GM18870 (cell line): ENCODE measurements around the gene PRUNE1.

Experiments used
- ATAC-seq: cut with Tn5 transposase; IDR thresholded peaks from one replicate; pipeline ENCODE4 v1.9.1; 2021; ENCODE audit warnings: moderate library complexity; ENCODE audit not compliant: unreplicated experiment

Gene PRUNE1

DNA sequence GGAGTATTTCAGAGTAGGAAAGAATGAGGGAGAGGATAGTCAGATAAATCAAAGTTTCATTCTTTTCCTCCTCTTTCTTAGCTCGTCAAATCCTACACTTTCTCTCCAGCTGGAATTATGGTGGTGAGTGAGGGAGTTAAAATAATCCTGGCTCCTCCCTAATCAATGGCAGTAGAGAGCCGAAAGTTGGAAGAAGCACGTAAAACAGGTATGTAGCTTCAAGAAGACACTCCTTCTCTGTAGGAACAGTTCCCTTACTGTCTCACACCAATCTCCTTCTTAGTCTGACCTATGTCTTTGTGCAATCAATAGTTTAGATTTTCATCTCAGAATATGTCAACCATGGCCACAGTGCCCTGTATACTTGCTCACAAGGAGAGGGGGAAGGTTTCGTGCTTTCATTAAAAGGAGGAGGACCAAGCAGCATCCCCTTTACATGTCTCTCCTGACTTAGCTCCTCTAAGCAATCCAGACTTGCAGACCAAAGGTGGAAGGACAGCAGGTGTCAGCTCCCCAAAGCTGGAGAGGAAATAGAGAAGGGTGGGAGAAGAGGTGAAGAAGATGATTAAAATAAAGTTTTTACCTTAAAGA is 2.4 kb upstream of the PRUNE1 start:
- no peak for ATAC-seq

DNA sequence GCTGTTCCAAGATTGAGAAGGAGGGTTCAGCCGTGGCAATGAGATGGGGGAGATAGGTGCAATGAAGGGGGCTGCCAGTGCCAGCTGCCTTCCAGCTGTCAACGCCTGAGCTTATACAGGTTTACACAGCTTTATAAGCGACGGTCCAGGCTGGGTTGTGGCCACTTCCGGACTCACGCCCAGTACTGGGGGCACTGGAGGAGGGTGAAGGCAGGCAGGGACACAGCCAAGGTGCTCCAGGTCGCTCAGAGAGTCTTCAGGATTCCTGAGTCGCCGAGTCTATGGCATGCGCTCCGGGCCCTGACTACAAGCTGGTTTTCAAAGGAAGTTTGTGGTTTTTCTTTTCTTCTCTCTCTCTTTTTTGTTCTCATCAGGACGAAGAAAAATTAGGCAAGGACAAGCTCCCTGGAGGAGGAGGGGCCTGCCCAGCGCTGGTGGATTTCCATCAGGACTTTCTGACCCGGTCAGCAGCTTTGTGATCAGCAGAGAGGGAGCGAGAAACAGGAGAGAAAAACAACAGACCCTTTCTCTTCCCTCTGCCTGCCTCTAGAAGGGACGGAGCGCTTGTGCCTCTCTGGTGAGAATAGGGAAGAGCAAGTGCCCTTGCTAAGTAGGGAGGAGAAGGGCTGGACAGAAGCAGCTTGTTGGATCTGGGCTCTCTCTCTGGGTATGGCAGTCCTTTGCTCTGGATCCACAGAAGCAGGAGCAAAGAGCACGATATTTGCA is 1.8 kb upstream of the PRUNE1 start, which contains the start of gene MINDY1:
TSS of gene MINDY1 (minus strand) at position 576 of the 726 bp plus-strand sequence. CDS start 4,285 bp downstream, outside the sequence.
- ATAC-seq, result no peak

DNA sequence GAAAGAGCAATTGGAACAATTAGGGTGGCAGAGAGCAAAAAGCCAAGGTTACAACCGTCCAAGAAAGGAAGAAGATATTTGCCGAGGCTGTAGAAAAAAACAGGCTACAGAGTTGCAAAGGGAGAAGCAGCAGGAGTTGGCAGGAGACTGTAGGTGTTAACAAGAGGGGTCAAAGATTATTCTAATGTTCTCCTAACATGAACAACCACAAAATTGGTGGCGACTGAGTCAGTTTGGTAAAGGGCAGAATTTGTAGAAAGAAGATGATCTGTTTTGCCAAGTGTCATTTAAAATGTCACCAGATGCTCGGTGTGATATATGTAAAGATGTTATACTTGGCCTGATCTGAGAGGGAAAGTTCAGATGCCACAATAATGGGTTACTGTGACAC is 401 bp upstream of the PRUNE1 start:
- ATAC-seq, result no peak

DNA sequence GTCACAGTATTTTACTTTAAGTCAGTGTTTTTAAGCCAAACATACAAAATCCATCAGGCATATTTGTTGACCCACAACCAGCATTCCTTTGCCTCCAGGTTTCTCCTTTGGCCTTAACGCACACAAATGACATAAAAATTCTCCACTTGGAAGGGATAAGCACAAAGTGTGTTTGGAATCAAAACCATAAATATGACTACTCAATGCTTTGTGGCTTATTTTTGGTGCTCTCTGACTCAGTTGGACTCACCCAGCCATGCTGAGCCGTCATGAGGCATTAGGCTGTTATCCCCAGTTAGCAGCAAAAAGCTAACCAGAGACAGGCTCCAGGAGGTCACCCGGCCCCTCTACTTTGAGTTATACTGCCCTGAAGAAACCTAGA is 948 bp downstream of the PRUNE1 start:
- no peak for ATAC-seq

DNA sequence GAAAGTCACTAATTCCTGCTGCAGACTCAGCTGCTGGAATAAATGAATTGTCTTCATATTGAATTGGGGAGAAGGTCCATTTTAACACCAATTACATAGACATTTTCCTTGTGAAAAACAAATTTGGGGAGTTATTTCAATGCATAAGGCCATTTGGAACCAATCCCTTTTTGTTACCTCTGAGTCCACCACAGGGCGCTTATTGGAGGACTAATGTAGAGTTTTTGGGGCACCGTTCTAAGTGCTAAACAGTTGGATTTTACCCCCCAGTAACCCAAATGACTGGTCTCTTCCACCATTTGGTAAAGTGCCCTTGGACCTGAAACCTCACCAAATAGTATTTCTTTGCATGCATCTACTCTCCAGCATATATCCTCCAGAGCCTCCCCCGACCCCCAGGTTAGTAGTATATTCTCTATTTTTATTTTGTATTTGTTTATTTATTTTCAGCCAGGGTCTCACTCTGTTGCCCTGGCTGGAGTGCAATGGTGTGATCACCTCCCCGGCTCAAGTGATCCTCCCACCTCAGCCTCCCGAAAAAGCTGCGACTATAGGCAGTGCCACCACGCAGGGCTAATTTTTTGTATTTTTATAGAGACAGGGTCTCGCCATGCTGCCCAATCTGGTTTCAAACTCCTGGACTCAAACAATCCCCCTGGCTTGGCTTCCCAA is 1.6 kb downstream of the PRUNE1 start:
- ATAC-seq, result no peak

DNA sequence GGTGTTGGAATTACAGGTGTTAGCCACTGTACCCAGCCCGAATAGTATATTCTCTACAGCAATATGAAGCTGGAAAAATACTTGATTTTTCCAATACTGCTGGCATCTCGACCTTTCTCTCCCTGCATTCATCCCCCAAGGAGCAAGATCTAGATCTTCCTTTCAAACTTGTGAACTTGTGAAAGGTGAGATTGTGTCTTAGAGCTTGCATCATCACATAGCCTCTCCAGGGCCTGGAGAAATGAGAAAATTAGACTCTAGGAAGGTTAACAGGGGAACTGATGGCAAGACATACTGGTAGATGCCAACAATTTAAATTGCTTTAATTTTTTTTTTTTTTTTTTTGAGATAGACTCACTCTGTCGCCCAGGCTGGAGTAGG is 2.1 kb downstream of the PRUNE1 start:
- no peak for ATAC-seq

DNA sequence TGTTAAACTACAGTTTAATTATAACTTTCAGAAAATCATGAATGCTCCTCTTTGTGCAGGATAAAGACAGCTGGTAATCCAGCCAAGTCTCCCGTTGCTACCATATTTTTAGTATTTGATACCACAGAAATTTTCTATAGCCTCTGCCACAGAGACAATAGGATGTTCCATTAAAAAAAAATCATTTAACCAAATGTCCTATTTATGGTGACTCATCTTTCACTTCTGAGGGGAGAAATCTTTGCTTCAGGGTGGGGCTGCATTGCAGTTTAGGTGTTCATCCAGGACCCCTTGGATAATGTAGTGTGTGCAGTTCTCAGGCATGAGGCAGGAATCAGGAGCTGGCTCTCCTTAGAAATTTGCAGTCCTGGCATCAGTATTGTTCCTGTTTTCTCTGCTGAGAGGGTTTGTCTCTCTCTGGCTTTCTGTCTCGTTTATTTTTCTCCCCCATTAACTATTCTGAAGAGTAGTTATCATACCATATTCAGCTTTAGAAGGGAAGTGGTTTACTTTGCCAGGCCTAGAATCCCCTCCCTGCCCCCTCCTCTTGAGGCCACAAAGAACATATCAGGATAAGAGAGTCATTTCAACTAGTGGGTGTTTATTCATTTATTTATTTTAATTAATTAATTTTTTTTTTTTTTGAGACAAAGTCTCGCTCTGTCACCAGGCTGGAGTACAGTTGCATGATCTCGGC is 3.1 kb downstream of the PRUNE1 start:
- ATAC-seq, result no peak

DNA sequence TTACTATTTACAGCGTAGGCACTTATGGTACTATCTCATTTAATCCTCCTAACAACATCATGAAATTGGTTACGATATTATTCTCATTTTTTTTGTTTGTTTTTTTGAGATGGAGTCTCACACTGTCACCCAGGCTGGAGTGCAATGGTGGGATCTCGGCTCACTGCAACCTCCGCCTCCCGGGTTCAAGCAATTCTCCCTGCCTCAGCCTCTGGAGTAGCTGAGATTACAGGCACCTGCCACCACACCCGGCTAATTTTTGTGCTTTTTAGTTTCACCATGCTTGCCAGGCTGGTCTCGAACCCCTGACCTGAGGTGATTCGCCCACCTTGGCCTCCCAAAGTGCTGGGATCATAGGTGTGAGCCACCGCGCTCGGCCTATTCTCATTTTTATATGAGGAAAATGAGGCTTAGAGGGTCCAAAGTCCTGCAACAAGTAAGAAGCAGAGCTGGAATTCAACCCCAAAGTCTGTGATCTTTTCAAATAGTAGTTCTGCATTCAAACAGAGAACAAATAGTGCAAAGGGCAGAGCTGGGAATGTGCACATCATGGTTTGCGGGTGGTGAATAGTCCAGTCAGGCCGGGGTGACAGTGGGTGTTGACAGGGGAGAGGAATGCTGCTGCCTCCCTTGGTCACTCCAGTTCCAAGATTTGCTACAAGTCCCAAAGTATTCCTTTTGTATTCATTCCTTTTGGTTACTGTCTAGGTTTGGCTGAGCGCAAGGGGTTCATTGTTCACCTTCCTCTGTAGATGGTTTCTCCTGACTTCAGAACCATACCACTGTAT is 4.6 kb downstream of the PRUNE1 start:
- ATAC-seq, result no peak

DNA sequence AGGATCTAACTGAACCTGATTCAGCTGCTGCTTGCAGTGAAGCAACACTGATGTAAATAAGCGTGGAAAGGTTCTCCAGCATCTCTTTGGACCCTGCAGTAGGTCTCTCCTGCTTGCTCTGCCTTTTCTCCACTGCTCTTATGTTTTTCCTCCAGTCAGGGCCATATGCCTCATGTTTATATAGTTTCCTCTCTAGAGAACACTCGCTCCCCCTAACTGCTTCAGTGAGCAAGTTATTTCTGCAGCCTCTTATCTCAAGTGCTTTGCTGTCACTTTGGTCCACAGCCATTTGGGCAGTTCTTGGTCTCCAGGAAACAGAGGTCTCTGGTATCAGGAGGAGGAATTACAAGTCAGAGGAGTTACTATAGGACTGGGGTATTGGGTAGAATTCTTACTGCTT is 5.3 kb downstream of the PRUNE1 start:
- ATAC-seq, result no peak

DNA sequence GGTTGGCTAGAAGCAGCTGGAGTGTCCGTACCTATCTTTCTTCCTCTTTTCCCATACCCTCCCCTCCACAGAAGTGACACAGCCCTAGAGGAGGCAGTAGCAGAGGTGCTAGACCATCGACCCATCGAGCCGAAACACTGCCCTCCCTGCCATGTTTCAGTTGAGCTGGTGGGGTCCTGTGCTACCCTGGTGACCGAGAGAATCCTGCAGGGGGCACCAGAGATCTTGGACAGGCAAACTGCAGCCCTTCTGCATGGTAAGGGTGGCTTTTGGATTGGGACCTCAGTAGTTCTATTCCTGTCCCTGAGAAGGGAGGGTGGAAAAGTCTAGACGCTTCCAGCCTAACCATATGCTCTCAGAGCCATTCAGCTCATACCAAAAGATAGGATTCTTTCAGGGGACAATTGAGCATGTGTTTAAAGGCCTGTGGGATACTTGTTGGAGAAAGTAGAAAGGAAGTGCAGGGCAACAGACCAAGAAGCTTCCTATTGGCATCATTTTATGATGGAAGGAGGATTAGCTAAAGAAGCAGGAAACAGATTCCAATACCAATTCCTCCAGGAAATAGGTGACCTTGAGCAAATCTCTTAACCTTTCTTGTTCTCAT is 16.4 kb downstream of the PRUNE1 start:
- no peak for ATAC-seq

DNA sequence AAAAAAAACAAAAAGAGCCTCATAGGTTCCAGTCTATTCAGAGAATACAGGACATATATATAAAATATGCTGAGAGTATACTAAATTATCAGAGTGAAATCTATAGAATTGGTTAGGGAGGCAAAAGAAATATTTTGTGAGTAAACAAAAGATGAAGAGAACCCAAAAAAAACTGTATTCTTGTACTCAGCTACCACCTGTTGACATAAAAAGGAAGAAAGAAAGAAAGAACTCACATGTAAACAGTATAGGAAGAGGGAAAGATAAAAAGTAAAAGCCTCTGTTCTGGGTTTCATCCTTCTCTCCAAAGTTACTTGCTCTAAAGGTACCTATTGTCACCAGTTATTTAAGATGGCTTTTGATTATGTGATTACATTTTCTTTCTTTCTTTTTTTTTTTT is 18.2 kb downstream of the PRUNE1 start:
- ATAC-seq, result no peak

DNA sequence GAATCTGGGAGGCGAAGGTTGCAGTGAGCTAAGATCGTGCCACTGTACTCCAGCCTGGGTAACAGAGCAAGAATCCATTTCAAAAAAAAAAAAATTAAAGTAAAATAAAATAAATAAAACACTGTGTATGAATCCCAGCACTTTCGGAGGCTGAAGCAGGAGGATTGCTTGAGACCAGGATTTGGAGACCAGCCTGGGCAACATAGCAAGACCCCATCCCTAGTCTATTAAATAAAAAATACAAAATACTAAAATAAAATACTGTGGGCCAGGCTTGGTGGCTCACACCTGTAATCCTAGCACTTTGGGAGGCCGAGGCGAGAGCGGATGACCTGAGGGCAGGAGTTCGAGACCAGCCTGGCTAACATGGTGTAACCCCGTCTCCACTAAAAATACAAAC is 23.9 kb downstream of the PRUNE1 start:
- no peak for ATAC-seq

DNA sequence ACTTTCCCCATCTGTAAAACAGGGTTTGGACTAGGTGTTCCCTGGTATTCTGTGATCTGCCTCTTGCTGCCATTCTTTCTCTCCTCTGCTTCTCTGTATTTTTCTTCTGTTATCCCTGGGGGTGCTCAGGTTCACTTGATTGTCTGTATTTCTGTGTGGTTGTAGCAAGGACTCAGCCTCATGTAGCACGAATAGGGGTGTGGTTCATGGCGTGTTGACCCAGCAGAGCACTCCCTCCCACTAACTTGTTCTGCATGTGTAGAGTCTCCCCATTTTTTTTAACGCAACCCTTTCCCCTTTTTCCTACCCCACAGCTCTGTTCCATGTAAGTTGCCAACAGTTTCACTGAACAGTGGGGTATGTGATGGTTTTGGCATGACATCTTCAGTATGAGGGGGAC is 26.9 kb downstream of the PRUNE1 start:
- ATAC-seq, result no peak

DNA sequence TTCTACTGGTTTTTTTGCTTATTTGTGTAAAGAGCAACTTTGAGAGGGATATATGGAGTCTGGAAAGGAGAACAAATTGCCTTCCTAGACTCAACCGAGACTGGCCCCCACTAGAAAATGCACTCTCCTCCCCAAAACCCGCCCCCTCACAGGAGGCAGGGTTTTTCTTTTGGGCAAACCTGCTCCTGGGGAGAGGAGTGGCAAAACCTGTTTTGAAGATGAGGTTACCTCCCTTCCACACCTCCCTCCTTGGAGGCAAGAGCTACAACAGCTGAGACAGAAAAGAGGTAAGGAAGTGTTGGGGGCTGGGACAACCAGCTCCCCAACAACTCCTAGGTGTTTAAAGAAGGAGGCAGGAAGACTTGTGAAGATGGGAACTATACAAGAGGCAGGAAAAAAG is 28.1 kb downstream of the PRUNE1 start, which contains the start of gene BNIPL:
TSS of gene BNIPL (plus strand) at position 231 of the 400 bp plus-strand sequence. CDS start at position 371, 140 bp downstream.
- no peak for ATAC-seq

DNA sequence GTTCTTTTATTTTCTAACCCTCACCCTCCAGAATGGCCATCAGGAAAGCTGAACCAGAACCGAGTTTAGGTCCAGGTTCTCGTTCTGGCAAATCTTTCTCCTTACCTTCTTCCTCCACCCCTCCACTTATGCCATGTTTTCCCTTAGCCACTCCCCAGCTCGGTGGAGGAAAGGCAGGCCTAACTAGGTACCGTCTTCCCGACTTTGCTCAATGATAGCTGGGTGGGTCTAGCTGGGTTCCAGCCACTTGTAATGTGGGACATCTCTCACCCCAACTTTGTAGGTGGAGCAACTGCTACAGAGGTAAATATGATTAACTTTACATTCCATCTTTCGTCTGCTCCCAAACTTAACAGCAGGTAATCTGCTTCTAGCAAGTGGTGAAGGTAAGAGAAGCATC is 28.8 kb downstream of the PRUNE1 start:
- no peak for ATAC-seq

DNA sequence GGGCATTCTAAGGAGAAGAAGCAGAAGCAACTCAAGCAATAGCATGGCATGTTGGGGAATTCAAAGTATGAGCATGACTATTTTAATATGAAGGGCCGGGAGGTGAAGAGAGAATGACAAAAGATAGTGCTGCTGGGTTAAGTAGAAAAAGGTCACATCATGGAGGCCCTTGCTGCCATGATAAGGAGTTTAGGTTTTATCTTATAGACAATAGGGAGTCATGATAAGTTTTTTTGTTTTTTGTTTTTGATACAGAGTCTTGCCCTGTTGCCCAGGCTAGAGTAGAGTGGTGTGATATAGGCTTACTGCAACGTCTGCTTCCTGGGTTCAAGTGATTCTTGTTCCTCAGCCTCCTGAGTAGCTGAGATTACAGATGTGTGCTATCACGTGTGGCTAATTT is 31.3 kb downstream of the PRUNE1 start:
- no peak for ATAC-seq

DNA sequence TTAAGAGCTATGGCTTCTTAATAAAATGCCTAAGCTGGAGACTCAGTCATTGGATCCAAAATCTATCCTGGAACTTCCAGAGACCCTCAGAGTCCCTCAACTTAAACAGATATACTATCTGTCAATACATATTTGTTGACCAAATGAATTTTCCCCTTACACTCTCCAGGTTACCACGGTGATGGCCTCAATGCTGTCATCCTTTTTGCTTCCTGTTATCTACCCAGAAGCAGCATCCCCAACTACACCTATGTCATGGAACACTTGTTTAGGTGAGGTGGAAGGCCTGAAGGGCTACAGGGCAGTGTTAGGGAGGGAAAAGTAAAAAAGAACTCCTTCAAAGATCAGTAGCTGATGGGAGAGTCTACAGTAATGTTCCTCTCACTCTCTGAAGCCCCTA is 34.9 kb downstream of the PRUNE1 start:
- ATAC-seq, result no peak

DNA sequence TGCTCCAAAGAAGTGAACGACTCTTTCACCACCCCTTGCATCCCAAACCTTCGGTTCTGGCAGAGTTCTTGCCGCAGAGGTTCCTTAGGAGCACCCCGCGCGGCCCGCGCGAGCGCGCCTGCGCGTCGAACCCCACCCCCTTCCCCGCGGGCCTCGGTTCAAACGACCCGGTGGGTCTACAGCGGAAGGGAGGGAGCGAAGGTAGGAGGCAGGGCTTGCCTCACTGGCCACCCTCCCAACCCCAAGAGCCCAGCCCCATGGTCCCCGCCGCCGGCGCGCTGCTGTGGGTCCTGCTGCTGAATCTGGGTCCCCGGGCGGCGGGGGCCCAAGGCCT is 39.3 kb downstream of the PRUNE1 start, which contains the start of gene C1orf56:
TSS of gene C1orf56 (plus strand) at position 161 of the 334 bp plus-strand sequence. CDS start at position 258, 97 bp downstream.
- no peak for ATAC-seq

DNA sequence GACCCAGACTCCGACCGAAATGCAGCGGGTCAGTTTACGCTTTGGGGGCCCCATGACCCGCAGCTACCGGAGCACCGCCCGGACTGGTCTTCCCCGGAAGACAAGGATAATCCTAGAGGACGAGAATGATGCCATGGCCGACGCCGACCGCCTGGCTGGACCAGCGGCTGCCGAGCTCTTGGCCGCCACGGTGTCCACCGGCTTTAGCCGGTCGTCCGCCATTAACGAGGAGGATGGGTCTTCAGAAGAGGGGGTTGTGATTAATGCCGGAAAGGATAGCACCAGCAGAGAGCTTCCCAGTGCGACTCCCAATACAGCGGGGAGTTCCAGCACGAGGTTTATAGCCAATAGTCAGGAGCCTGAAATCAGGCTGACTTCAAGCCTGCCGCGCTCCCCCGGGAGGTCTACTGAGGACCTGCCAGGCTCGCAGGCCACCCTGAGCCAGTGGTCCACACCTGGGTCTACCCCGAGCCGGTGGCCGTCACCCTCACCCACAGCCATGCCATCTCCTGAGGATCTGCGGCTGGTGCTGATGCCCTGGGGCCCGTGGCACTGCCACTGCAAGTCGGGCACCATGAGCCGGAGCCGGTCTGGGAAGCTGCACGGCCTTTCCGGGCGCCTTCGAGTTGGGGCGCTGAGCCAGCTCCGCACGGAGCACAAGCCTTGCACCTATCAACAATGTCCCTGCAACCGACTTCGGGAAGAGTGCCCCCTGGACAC is 39.8 kb downstream of the PRUNE1 start:
- no peak for ATAC-seq

DNA sequence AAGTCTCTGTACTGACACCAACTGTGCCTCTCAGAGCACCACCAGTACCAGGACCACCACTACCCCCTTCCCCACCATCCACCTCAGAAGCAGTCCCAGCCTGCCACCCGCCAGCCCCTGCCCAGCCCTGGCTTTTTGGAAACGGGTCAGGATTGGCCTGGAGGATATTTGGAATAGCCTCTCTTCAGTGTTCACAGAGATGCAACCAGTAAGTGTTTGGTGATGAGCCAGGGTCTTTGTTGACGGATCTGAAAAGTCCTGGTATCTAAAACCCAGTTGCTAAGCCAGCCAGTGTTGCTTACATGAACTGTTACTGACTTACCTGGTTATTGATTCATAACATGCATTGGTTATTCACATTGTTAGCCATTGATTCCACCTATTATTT is 40.4 kb downstream of the PRUNE1 start:
- no peak for ATAC-seq
